ENCODE measurements around the gene MAF.

Gene MAF

GRCh38 chr16:79634298-79634697 is 33.8 kb upstream of the MAF start:
- Histone ChIP-seq H3K27ac (ENCODE audit: low read depth, low read length, severe bottlenecking) (no peak overlapping the region), H3K36me3 (ENCODE audit: control insufficient read depth, insufficient read depth, low read length) (no peaks in the 10 kb centered on the region), H3K4me1 (ENCODE audit: control insufficient read depth, insufficient read depth, low read length, poor library complexity, severe bottlenecking) (peaks cover 10% of the 10 kb centered on the region), H3K4me3 (ENCODE audit: extremely low read depth, insufficient read depth, low read length, poor library complexity, severe bottlenecking) (no peak overlapping the region), H3K9me3 (ENCODE audit: control insufficient read depth, low read length) (peaks cover 4% of the 10 kb centered on the region)
- 81 to 92% methylated on average over 5 of the region's 7 CpGs for WGBS, 2 experiments (ENCODE audit: insufficient coverage in 2 of 2)

DNA sequence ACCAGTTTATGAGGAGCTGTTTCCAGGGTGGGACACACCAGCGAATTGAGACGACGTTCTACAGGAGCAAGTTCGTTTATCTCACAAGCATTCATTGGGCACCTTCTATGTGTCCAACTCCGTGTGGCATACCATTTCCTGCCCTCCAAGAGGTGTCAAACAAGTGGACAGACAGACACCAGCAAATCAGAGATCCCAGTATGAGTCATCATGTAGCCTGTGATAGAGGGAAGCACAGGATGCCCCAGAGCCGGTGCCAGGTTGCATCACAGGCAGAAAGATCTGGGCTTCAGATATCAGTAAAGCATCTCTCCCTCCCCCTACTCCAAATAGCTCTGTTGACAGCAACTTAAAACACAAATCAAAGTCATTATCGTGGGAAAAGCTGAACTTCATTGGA is 31.8 kb upstream of the MAF start:
- Histone ChIP-seq H3K27ac (ENCODE audit: low read depth, low read length, severe bottlenecking) (no peak overlapping the region), H3K4me1 (ENCODE audit: control insufficient read depth, insufficient read depth, low read length, poor library complexity, severe bottlenecking) (peaks cover 10% of the 10 kb centered on the region), H3K9me3 (ENCODE audit: control insufficient read depth, low read length) (peaks cover 4% of the 10 kb centered on the region), H3K36me3 (ENCODE audit: control insufficient read depth, insufficient read depth, low read length) (no peaks in the 10 kb centered on the region), H3K4me3 (ENCODE audit: extremely low read depth, insufficient read depth, low read length, poor library complexity, severe bottlenecking) (no peak overlapping the region)
- 85 to 92% methylated on average over 4 to 6 of the region's 7 CpGs for WGBS, 2 experiments (ENCODE audit: insufficient coverage in 2 of 2)

- no peak overlapping the region for H3K27ac ChIP-seq (ENCODE audit: low read depth, low read length, severe bottlenecking)
- 83 to 97% methylated on average over 3 to 4 of the region's 6 CpGs for WGBS, 2 experiments (ENCODE audit: insufficient coverage in 2 of 2)
- H3K4me1 ChIP-seq (ENCODE audit: control insufficient read depth, insufficient read depth, low read length, poor library complexity, severe bottlenecking), result peaks cover 10% of the 10 kb centered on the region
- H3K36me3 ChIP-seq (ENCODE audit: control insufficient read depth, insufficient read depth, low read length), result no peaks in the 10 kb centered on the region
- no peak overlapping the region for H3K4me3 ChIP-seq (ENCODE audit: extremely low read depth, insufficient read depth, low read length, poor library complexity, severe bottlenecking)
- peaks cover 4% of the 10 kb centered on the region for H3K9me3 ChIP-seq (ENCODE audit: control insufficient read depth, low read length)
These were observed 28.5 kb upstream of the MAF start for GRCh38 chr16:79628988-79629387.

DNA sequence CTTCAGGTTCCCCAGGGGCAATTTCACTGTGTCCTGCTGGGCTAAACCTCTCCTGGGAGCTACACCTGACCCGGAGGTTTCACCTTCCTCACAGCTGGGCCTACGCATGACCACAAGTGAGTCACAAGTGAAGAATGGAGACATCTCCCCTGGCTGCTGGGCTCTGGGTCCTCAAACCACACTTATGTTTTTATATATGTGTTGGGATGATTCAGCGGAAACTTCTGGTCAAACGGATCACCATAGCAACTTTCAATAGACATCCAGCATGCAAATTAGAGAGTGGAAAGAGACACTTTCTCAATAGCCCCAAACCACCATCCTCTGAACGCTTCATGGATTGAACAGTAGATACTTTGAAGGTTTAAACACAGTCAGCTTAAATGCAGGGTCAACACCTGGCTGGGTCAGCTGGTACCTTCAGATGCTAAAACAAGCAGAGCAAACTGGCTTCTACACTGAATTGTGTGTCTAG is 28.0 kb upstream of the MAF start:
- Histone ChIP-seq H3K27ac (ENCODE audit: low read depth, low read length, severe bottlenecking) (no peak overlapping the region), H3K36me3 (ENCODE audit: control insufficient read depth, insufficient read depth, low read length) (no peaks in the 10 kb centered on the region), H3K4me3 (ENCODE audit: extremely low read depth, insufficient read depth, low read length, poor library complexity, severe bottlenecking) (no peak overlapping the region), H3K4me1 (ENCODE audit: control insufficient read depth, insufficient read depth, low read length, poor library complexity, severe bottlenecking) (peaks cover 10% of the 10 kb centered on the region), H3K9me3 (ENCODE audit: control insufficient read depth, low read length) (peaks cover 4% of the 10 kb centered on the region)
- 83 to 100% methylated on average over 1 to 2 of the region's 5 CpGs for WGBS, 2 experiments (ENCODE audit: insufficient coverage in 2 of 2)

DNA sequence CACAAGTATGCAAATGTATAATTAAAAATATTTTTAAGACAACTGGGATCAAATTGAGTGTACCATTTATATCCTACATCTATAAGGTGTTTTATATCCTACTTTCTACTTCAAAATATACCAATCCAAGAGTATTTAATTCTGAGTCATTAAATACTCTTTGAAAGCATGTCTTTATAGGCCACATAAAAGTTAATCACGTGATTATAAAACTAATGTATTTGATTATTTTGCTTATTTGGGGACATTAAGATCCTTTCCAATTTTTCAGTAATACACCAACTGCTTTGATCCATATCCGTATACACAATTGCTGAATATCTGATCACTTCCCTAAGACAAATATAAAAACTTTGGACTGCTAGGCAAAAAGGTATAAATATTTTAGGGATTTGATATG is 26.6 kb upstream of the MAF start:
- Histone ChIP-seq H3K4me3 (ENCODE audit: extremely low read depth, insufficient read depth, low read length, poor library complexity, severe bottlenecking) (no peak overlapping the region), H3K27ac (ENCODE audit: low read depth, low read length, severe bottlenecking) (no peak overlapping the region), H3K36me3 (ENCODE audit: control insufficient read depth, insufficient read depth, low read length) (no peaks in the 10 kb centered on the region), H3K4me1 (ENCODE audit: control insufficient read depth, insufficient read depth, low read length, poor library complexity, severe bottlenecking) (peaks cover 3% of the 10 kb centered on the region), H3K9me3 (ENCODE audit: control insufficient read depth, low read length) (peaks cover 4% of the 10 kb centered on the region)
- 100% methylated on average over 1 of the region's 2 CpGs; no CpG with 5 or more reads in 1 of the 2 experiments for WGBS, 2 experiments (ENCODE audit: insufficient coverage in 2 of 2)

GRCh38 chr16:79625738-79626137 is 25.2 kb upstream of the MAF start:
- WGBS, 2 experiments (ENCODE audit: insufficient coverage in 2 of 2), result 100% methylated on average over 1 of the region's 1 CpG
- Histone ChIP-seq H3K4me3 (ENCODE audit: extremely low read depth, insufficient read depth, low read length, poor library complexity, severe bottlenecking) (no peak overlapping the region), H3K9me3 (ENCODE audit: control insufficient read depth, low read length) (peaks cover 4% of the 10 kb centered on the region), H3K4me1 (ENCODE audit: control insufficient read depth, insufficient read depth, low read length, poor library complexity, severe bottlenecking) (no peaks in the 10 kb centered on the region), H3K36me3 (ENCODE audit: control insufficient read depth, insufficient read depth, low read length) (no peaks in the 10 kb centered on the region), H3K27ac (ENCODE audit: low read depth, low read length, severe bottlenecking) (no peak overlapping the region)

- Histone ChIP-seq H3K4me3 (ENCODE audit: extremely low read depth, insufficient read depth, low read length, poor library complexity, severe bottlenecking) (no peak overlapping the region), H3K27ac (ENCODE audit: low read depth, low read length, severe bottlenecking) (no peak overlapping the region), H3K4me1 (ENCODE audit: control insufficient read depth, insufficient read depth, low read length, poor library complexity, severe bottlenecking) (no peaks in the 10 kb centered on the region), H3K36me3 (ENCODE audit: control insufficient read depth, insufficient read depth, low read length) (no peaks in the 10 kb centered on the region), H3K9me3 (ENCODE audit: control insufficient read depth, low read length) (no peaks in the 10 kb centered on the region)
- 90% methylated on average over 2 of the region's 2 CpGs; no CpG with 5 or more reads in 1 of the 2 experiments for WGBS, 2 experiments (ENCODE audit: insufficient coverage in 2 of 2)
These were observed 23.3 kb upstream of the MAF start for GRCh38 chr16:79623824-79624223.

- Histone ChIP-seq H3K4me1 (ENCODE audit: control insufficient read depth, insufficient read depth, low read length, poor library complexity, severe bottlenecking) (no peaks in the 10 kb centered on the region), H3K36me3 (ENCODE audit: control insufficient read depth, insufficient read depth, low read length) (no peaks in the 10 kb centered on the region), H3K9me3 (ENCODE audit: control insufficient read depth, low read length) (no peaks in the 10 kb centered on the region), H3K27ac (ENCODE audit: low read depth, low read length, severe bottlenecking) (no peak overlapping the region), H3K4me3 (ENCODE audit: extremely low read depth, insufficient read depth, low read length, poor library complexity, severe bottlenecking) (no peak overlapping the region)
- WGBS, 2 experiments (ENCODE audit: insufficient coverage in 2 of 2), result 80 to 83% methylated on average over 8 to 9 of the region's 9 CpGs
These were observed 22.5 kb upstream of the MAF start for GRCh38 chr16:79623062-79623461.

- 67 to 100% methylated on average over 1 of the region's 1 CpG for WGBS, 2 experiments (ENCODE audit: insufficient coverage in 2 of 2)
- Histone ChIP-seq H3K9me3 (ENCODE audit: control insufficient read depth, low read length) (no peaks in the 10 kb centered on the region), H3K36me3 (ENCODE audit: control insufficient read depth, insufficient read depth, low read length) (no peaks in the 10 kb centered on the region), H3K4me3 (ENCODE audit: extremely low read depth, insufficient read depth, low read length, poor library complexity, severe bottlenecking) (no peak overlapping the region), H3K4me1 (ENCODE audit: control insufficient read depth, insufficient read depth, low read length, poor library complexity, severe bottlenecking) (no peaks in the 10 kb centered on the region), H3K27ac (ENCODE audit: low read depth, low read length, severe bottlenecking) (no peak overlapping the region)
These were observed 20.5 kb upstream of the MAF start for GRCh38 chr16:79621027-79621426.

DNA sequence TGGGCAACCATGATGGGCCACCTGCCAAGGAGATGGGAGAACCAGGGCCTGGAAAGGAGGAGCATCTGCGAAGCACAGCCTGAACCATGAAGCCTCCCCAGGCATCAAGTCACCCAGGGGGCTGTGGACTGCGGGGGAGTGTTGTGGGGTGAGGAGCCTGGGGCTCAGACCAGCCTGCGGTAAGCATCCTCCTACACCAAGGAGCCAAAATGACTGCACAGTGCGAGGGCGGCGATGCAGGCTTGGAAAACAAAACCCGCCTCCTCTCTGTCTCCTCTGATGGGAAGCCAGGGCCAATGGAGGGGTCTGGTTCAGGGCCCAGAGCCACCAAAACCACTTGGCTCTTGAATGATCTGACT is 18.1 kb upstream of the MAF start:
- Histone ChIP-seq H3K9me3 (ENCODE audit: control insufficient read depth, low read length) (no peaks in the 10 kb centered on the region), H3K27ac (ENCODE audit: low read depth, low read length, severe bottlenecking) (no peak overlapping the region), H3K4me1 (ENCODE audit: control insufficient read depth, insufficient read depth, low read length, poor library complexity, severe bottlenecking) (no peaks in the 10 kb centered on the region), H3K4me3 (ENCODE audit: extremely low read depth, insufficient read depth, low read length, poor library complexity, severe bottlenecking) (no peak overlapping the region), H3K36me3 (ENCODE audit: control insufficient read depth, insufficient read depth, low read length) (no peaks in the 10 kb centered on the region)
- WGBS, 2 experiments (ENCODE audit: insufficient coverage in 2 of 2), result 83 to 100% methylated on average over 1 to 5 of the region's 7 CpGs

GRCh38 chr16:79618041-79618691 is 17.6 kb upstream of the MAF start:
- H3K27ac ChIP-seq (ENCODE audit: low read depth, low read length, severe bottlenecking), result no peak overlapping the region
- no peaks in the 10 kb centered on the region for H3K36me3 ChIP-seq (ENCODE audit: control insufficient read depth, insufficient read depth, low read length)
- WGBS, 2 experiments (ENCODE audit: insufficient coverage in 2 of 2), result 89 to 96% methylated on average over 3 to 4 of the region's 5 CpGs
- no peaks in the 10 kb centered on the region for H3K9me3 ChIP-seq (ENCODE audit: control insufficient read depth, low read length)
- H3K4me1 ChIP-seq (ENCODE audit: control insufficient read depth, insufficient read depth, low read length, poor library complexity, severe bottlenecking), result no peaks in the 10 kb centered on the region
- no peak overlapping the region for H3K4me3 ChIP-seq (ENCODE audit: extremely low read depth, insufficient read depth, low read length, poor library complexity, severe bottlenecking)

Measured in mesodermal cell (in vitro differentiated cells).